A673 (cell line): ENCODE data around the gene SMIM36. TPM values are rescaled to one million over a fixed set of nuclear protein-coding genes. Genes with fewer than 3 reads are reported as not detected.
A peak's percentile ranks its signal among the peaks of the same experiment; 100 is the strongest.
"Not testable (repeated sequence)": the region's sequence is repeated elsewhere in the genome, so short reads cannot be mapped to it uniquely, and the experiment has no call there.

Source experiments
- BruUV-seq: library from RNA; stranded (reverse); fragments of 400-500 nt; replicated peaks from 2 replicates; lab custom pipeline; 2021; lab: Mats Ljungman, UMichigan
- CTCF ChIA-PET: fragments of 300-600 bp; sonication (Branson Sonifier 250); formaldehyde crosslinking; loops from one replicate; lab custom pipeline; 2022; ENCODE audit warnings: antibody characterized with exemption; lab: Charles Lee
- POLR2A ChIA-PET: fragments of 300-600 bp; sonication (Branson Sonifier 250); formaldehyde crosslinking; loops from one replicate; lab custom pipeline; 2022; ENCODE audit warnings: antibody characterized with exemption; ENCODE audit not compliant: low non-redundant PET; lab: Charles Lee
- DNase-seq: peaks from one replicate; pipeline ENCODE4 v3.0.0-alpha.2; 2015; ENCODE audit warnings: low spot score
- H3K27ac ChIP-seq: fragments of 200-600 bp; sonication (generic); 2 replicates; pipeline ENCODE4 v1.5.1; 2016; ENCODE audit warnings: mixed run types, low read depth, mild to moderate bottlenecking, mixed read lengths, antibody characterized with exemption, low read length; ENCODE audit not compliant: poor library complexity, severe bottlenecking
- H3K27me3 ChIP-seq: fragments of 200-600 bp; sonication (generic); replicated peaks from 2 replicates; pipeline ENCODE4 v1.6.1; 2017; ENCODE audit warnings: mixed run types, low read depth, mild to moderate bottlenecking, mixed read lengths, antibody characterized with exemption, low read length; ENCODE audit not compliant: insufficient read depth, poor library complexity
- H3K36me3 ChIP-seq: fragments of 200-600 bp; sonication (generic); 2 replicates; pipeline ENCODE4 v1.6.1; 2016; ENCODE audit warnings: mixed run types, mild to moderate bottlenecking, mixed read lengths, antibody characterized with exemption, low read length; ENCODE audit not compliant: insufficient read depth, poor library complexity, severe bottlenecking
- H3K4me1 ChIP-seq: fragments of 200-600 bp; sonication (generic); 2 replicates; pipeline ENCODE4 v1.6.1; 2017; ENCODE audit warnings: mixed run types, mild to moderate bottlenecking, mixed read lengths, antibody characterized with exemption, low read length; ENCODE audit not compliant: insufficient read depth, poor library complexity, severe bottlenecking
- H3K4me3 ChIP-seq: fragments of 200-600 bp; sonication (generic); 2 replicates; pipeline ENCODE4 v1.5.1; 2016; ENCODE audit warnings: low read depth, mixed run types, mild to moderate bottlenecking, mixed read lengths, low read length; ENCODE audit not compliant: poor library complexity, severe bottlenecking
- H3K9me3 ChIP-seq: fragments of 200-600 bp; sonication (generic); 2 replicates; pipeline ENCODE4 v1.6.1; 2016; ENCODE audit warnings: mixed run types, low read depth, mild to moderate bottlenecking, mixed read lengths, antibody characterized with exemption, low read length; ENCODE audit not compliant: poor library complexity, severe bottlenecking
- EZH2 ChIP-seq: fragments of 200-600 bp; sonication (generic); IDR thresholded peaks from 2 replicates; pipeline ENCODE4 v1.6.1; 2017; ENCODE audit warnings: borderline replicate concordance, low read depth, mild to moderate bottlenecking, mixed read lengths, antibody characterized with exemption, low read length; ENCODE audit not compliant: poor library complexity, severe bottlenecking
- intact Hi-C: fragments of 100-400 bp; cut with micrococcal nuclease; formaldehyde crosslinking; loops from one replicate; pipeline ENCODE4 v1.10.0; 2022; ENCODE audit not compliant: unreplicated experiment
- total RNA-seq: library from RNA; stranded (reverse); gene quantifications from 2 replicates; pipeline ENCODE4 v1.2.3, GENCODE V29; 2021
- TF ChIP-seq, protein P1 (sequence below): fragments of 300-800, 200-600 bp; sonication (generic); conservative IDR thresholded peaks from 2 replicates; pipeline ENCODE4 v1.5.1; 2017; ENCODE audit warnings: low read depth, mild to moderate bottlenecking, antibody characterized with exemption, low read length, moderate library complexity, mixed read lengths

SMIM36 gene
- total RNA-seq, 1 experiment from 2014 or later = not detected

DNA sequence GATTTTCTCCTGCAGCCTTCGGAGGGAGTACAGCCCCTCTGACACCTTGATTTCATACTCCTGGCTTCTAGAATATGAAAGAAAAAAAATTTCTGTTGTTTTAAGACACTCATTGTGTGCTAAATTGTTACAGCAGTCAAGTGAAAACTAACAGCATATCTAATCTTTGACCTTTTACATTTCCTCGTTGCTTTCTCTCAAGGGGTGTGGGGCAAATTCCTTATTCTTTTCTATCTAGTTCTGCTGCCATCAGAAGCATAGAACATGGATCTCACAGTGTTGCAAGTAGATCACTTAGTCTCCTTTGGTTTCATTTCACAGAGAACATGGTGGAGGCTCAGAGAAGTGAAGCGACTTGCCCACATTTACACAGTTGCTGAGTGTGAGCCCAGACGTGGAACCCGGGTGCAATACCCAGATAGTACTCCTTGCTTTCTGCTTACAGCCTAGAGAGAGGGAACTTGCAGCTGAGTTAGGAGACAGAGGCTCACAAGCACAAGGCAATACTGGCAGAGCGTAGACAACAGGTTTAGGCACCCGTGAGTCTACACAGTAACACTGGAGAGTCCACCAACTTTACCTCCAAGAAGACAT lies 60.9 kb downstream of the SMIM36 start:
- POLR2A ChIA-PET = no interaction called here
- Histone ChIP-seq H3K9me3 (no peaks in the 10 kb centered on the region), H3K4me3 (no peak overlapping the region), H3K27me3 (no peaks in the 10 kb centered on the region), H3K36me3 (no peaks in the 10 kb centered on the region), H3K27ac (no peak overlapping the region), H3K4me1 (peaks cover 52% of the 10 kb centered on the region)
- no peak for DNase-seq
- no TSS peak for BruUV-seq
- intact Hi-C loops = loop anchor here (5.0 kb wide), 1 partner anchor 243 kb away; no protein-coding TSS in a partner anchor
- CTCF ChIA-PET = no interaction called here
- TF ChIP-seq, protein P1, sequence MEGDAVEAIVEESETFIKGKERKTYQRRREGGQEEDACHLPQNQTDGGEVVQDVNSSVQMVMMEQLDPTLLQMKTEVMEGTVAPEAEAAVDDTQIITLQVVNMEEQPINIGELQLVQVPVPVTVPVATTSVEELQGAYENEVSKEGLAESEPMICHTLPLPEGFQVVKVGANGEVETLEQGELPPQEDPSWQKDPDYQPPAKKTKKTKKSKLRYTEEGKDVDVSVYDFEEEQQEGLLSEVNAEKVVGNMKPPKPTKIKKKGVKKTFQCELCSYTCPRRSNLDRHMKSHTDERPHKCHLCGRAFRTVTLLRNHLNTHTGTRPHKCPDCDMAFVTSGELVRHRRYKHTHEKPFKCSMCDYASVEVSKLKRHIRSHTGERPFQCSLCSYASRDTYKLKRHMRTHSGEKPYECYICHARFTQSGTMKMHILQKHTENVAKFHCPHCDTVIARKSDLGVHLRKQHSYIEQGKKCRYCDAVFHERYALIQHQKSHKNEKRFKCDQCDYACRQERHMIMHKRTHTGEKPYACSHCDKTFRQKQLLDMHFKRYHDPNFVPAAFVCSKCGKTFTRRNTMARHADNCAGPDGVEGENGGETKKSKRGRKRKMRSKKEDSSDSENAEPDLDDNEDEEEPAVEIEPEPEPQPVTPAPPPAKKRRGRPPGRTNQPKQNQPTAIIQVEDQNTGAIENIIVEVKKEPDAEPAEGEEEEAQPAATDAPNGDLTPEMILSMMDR = no peak
- no peak for TF ChIP-seq EZH2

DNA sequence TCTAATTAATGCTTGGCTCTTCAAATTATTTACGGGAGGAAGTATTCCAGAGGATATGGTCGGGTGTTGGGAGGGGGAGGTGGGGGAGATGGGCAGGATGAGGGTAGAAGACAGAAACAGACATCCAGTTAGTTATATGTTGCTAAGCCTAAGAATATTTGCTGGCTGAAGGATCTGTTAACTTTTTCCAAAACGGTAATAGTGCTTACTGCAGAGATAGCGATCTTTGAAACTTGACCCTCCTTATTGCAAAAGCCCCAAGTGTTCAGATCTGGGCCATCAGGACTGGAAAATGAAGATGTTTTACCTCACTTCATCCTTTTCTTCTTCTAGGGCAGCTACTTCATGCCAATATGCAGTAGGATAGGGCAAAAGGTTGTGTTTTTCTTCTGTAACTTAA lies 62.6 kb downstream of the SMIM36 start:
- TF ChIP-seq EZH2 = no peak
- TF ChIP-seq, protein P1 = no peak
- ChIA-PET CTCF (no interaction called here), POLR2A (interaction anchor here (0.6 kb wide), 1 partner anchor 9 kb away, joined by 3 read pairs; no protein-coding TSS in a partner anchor)
- no peaks in the 10 kb centered on the region for H3K27me3 ChIP-seq
- no peak overlapping the region for H3K4me3 ChIP-seq
- H3K9me3 ChIP-seq = no peaks in the 10 kb centered on the region
- peaks cover 36% of the 10 kb centered on the region for H3K4me1 ChIP-seq
- no TSS peak for BruUV-seq
- no peak overlapping the region for H3K27ac ChIP-seq
- intact Hi-C loops = no loop called here
- peak; percentile 54 for DNase-seq
- H3K36me3 ChIP-seq = no peaks in the 10 kb centered on the region

DNA sequence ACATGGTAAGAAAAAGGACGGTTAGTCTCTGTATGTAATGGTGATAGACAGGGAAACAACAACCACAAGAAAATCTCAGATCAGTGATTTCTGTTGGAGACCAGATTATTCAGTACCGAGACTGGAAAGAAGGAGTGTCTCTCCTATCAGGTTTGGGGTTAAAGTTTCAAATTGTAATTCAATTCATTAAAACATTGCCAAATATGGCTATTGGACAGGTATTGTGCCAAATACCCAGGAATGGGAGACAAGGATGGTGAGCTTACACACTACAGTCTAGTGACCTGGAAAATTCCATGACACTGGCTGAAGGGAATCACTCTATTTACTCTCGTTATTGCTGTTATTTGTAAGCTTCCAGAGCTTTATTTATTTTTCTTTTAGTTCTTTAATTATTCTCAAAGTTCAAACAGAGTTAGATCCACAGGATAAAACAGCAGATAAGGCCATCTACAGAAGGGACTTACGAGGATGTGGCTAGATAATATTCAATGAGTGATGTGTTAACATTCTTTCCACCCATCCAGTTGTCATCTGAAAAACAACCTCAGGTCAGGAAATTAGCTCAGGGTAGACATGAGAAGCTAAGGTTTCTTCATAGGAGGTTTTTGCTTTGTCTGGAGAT lies 64.6 kb downstream of the SMIM36 start:
- intact Hi-C loops = no loop called here
- H3K4me3 ChIP-seq = no peak overlapping the region
- BruUV-seq = no TSS peak
- no peaks in the 10 kb centered on the region for H3K36me3 ChIP-seq
- H3K27me3 ChIP-seq = no peaks in the 10 kb centered on the region
- TF ChIP-seq, protein P1 = no peak
- H3K9me3 ChIP-seq = no peaks in the 10 kb centered on the region
- H3K27ac ChIP-seq = no peak overlapping the region
- peaks cover 26% of the 10 kb centered on the region for H3K4me1 ChIP-seq
- CTCF ChIA-PET = no interaction called here
- no peak for DNase-seq
- POLR2A ChIA-PET = no interaction called here

DNA sequence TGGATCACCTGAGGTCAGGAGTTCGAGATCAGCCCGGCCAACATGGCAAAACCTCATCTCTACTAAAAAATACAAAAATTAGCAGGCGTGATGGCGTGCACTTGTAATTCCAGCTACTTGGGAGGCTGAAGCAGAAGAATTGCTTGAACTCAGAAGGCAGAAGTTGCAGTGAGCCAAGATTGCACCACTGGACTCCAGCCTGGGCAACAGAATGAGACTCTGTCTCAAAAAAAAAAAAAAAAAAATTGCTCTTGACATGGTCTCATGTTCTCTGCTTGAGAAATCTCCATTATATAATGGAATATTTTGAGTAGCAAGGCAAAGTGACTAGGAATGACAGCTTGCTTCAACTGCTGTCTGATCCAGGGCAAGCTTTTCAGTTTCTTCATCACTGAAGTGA lies 65.2 kb downstream of the SMIM36 start:
- intact Hi-C loops, POLR2A ChIA-PET, H3K27ac ChIP-seq: not testable (repeated sequence)

More for the DNA sequence above, 65.2 kb downstream of the SMIM36 start:
- H3K4me3 ChIP-seq, DNase-seq, BruUV-seq, H3K9me3 ChIP-seq, CTCF ChIA-PET, H3K27me3 ChIP-seq, H3K36me3 ChIP-seq: not testable (repeated sequence)
- peaks cover 19% of the 10 kb centered on the region for H3K4me1 ChIP-seq
